Thyroid gland (tissue), 4 donors: Measurements from ENCODE around the gene PUSL1.

Experiments used
- POLR2A ChIP-seq, 2 donors: fragments of 450-650 bp; IDR thresholded peaks; one replicate each; pipeline ENCODE4 v1.6.1; 2017; ENCODE audit warnings: antibody characterized with exemption in 2 of 2, mild to moderate bottlenecking in 2 of 2, moderate library complexity in 1 of 2
- TF ChIP-seq, protein P1 (sequence below), 6 experiments: fragments of 200-600 bp in 3 of 6; fragments of 450-650 bp in 3 of 6; sonication (generic) in 3 of 6; IDR thresholded peaks; one replicate each; pipeline ENCODE4 v1.5.1; 2016 to 2019; ENCODE audit warnings: antibody characterized with exemption in 6 of 6, mild to moderate bottlenecking in 2 of 6, inconsistent platforms in 1 of 6, moderate library complexity in 1 of 6

DNA sequence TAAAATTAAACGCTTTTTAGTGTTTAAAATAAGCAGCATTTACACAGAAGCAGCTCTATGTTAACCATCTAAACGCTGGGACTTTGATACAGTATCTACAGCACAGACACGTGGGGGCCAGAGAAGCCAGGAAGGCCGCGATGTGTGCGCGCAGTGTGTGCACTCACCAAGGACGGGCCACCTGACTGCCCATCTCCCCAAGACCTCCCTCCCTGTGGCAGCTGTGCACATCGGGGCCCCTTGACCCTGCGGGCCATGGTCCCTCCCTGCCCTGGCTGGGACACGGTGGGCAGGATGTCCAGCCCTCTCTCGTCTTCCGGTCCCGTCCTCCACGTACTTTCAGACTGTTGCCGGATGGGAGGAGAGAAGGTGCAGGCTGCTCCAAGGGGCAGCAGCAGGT lies 26.9 kb downstream of the PUSL1 start:
- TF ChIP-seq, protein P1, sequence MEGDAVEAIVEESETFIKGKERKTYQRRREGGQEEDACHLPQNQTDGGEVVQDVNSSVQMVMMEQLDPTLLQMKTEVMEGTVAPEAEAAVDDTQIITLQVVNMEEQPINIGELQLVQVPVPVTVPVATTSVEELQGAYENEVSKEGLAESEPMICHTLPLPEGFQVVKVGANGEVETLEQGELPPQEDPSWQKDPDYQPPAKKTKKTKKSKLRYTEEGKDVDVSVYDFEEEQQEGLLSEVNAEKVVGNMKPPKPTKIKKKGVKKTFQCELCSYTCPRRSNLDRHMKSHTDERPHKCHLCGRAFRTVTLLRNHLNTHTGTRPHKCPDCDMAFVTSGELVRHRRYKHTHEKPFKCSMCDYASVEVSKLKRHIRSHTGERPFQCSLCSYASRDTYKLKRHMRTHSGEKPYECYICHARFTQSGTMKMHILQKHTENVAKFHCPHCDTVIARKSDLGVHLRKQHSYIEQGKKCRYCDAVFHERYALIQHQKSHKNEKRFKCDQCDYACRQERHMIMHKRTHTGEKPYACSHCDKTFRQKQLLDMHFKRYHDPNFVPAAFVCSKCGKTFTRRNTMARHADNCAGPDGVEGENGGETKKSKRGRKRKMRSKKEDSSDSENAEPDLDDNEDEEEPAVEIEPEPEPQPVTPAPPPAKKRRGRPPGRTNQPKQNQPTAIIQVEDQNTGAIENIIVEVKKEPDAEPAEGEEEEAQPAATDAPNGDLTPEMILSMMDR (IDR thresholded peaks at IDR 0.05), result no peak
- TF ChIP-seq POLR2A (IDR thresholded peaks at IDR 0.05), result no peak
